ENCODE measurements around the gene PRG3. TPM values are rescaled to one million over a fixed set of nuclear protein-coding genes. Genes with fewer than 3 reads are reported as not detected.

Gene PRG3
- total and polyA plus RNA-seq, 7 donors: not detected

DNA sequence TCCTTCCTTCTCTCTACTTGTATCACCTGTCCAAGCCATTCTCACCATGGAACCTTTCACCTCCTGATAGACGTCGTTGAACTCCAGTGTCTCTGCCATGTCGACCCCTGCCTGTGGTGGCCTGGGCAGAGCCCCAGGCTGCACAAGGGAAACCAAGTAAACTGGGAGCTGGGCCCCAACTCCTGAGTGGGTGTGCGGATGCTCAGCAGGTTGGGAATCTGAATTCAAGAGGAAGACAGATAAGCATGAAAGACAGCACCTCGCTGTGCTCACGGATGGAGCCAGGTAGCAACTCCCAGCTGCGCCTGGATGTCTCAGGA lies 46.0 kb downstream of the PRG3 start:
- Histone ChIP-seq H3K27me3 (ENCODE audit: insufficient read depth in 3 of 3, low read length in 2 of 3) (no peaks in the 10 kb centered on the region), H3K36me3 (ENCODE audit: insufficient read depth in 1 of 2, low read depth in 1 of 2) (peaks cover 3 to 49% of the 10 kb centered on the region in 2 donors), H3K9me3 (no peaks in the 10 kb centered on the region), H3K4me3 (peak overlapping the region; percentile 85), H3K4me1 (peaks cover 18% of the 10 kb centered on the region), H3K27ac (peak overlapping the region; percentile 81)
- intact Hi-C loops (cut with DNase I): no loop called here
- TF ChIP-seq, protein P1, sequence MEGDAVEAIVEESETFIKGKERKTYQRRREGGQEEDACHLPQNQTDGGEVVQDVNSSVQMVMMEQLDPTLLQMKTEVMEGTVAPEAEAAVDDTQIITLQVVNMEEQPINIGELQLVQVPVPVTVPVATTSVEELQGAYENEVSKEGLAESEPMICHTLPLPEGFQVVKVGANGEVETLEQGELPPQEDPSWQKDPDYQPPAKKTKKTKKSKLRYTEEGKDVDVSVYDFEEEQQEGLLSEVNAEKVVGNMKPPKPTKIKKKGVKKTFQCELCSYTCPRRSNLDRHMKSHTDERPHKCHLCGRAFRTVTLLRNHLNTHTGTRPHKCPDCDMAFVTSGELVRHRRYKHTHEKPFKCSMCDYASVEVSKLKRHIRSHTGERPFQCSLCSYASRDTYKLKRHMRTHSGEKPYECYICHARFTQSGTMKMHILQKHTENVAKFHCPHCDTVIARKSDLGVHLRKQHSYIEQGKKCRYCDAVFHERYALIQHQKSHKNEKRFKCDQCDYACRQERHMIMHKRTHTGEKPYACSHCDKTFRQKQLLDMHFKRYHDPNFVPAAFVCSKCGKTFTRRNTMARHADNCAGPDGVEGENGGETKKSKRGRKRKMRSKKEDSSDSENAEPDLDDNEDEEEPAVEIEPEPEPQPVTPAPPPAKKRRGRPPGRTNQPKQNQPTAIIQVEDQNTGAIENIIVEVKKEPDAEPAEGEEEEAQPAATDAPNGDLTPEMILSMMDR (IDR thresholded peaks at IDR 0.05): no peak
- 2 to 7% (median 3%) methylated on average over 7 of the region's 7 CpGs for WGBS, 3 donors
- DNase-seq: no peak
- no peak for ATAC-seq

DNA sequence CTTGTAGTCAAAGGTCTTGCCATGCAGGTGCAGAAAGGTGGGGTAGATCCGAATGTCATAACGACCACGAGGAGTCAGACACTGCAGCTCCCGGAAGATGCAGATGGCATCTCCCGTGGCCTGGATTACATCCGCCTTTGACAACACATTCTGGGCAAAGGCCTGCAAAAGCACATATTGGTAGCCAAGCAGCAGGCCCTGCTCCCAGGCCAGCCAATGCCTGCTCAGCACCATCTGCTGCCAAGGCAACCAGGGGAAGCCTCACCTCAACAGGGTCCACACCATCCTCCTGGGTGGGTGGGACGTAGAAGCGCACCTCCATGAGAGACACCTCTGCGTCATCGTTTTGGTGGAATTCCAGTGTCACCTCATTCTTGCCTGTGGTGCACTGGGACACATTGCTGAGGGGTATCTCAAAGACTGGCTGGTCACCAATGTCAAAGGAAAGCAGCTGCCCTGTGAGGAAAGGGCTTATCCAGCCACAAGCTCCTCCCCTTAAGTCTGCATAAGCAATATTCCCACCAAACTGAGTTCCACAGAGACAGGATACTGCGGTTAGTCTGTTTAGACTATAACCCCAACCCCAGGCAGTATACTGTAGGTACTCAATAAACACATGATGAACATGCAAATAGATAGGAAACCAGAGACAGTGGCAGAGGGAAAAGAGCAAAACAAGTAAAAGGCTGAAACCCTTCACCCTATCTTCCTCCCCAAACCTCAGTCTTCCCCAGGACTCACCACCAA lies 48.1 kb downstream of the PRG3 start:
- Histone ChIP-seq H3K9me3 (no peaks in the 10 kb centered on the region), H3K27me3 (ENCODE audit: insufficient read depth in 3 of 3, low read length in 2 of 3) (no peaks in the 10 kb centered on the region), H3K4me1 (peaks cover 18% of the 10 kb centered on the region), H3K4me3 (no peak overlapping the region), H3K27ac (no peak overlapping the region), H3K36me3 (ENCODE audit: insufficient read depth in 1 of 2, low read depth in 1 of 2) (peaks cover 3 to 70% of the 10 kb centered on the region in 2 donors)
- peak in 1 of 2 donors; percentile 42 for DNase-seq
- WGBS, 3 donors: 85 to 95% (median 93%) methylated on average over 11 of the region's 11 CpGs
- intact Hi-C loops (cut with DNase I): no loop called here
- TF ChIP-seq, protein P1 (IDR thresholded peaks at IDR 0.05): no peak
- no peak for ATAC-seq

DNA sequence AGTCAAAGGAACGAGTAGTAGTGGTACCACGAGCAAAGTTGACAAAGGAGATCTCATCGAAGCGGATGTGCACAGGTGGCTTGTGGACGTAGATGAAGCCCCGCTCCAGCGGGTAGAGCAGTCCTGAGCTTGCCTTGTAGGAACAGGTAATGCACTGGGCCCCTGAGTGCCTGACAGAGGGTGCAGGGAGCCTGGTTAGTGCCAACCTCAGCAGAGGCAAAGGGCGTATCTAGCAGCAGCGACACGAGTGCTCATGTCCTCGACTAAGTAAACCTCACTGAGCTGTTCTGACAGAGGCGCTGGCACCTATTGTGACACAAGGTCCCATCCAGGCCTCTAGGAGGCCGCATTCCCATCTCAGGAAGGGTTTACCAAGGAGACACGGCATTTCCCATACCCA lies 49.2 kb downstream of the PRG3 start:
- Histone ChIP-seq H3K36me3 (ENCODE audit: insufficient read depth in 1 of 2, low read depth in 1 of 2) (peaks cover 3 to 81% of the 10 kb centered on the region in 2 donors), H3K9me3 (no peaks in the 10 kb centered on the region), H3K4me1 (peaks cover 18% of the 10 kb centered on the region), H3K27me3 (ENCODE audit: insufficient read depth in 3 of 3, low read length in 2 of 3) (no peaks in the 10 kb centered on the region), H3K4me3 (no peak overlapping the region), H3K27ac (no peak overlapping the region)
- DNase-seq: no peak
- TF ChIP-seq, protein P1 (IDR thresholded peaks at IDR 0.05): no peak
- intact Hi-C loops (cut with DNase I): no loop called here
- WGBS, 3 donors: 88 to 95% (median 94%) methylated on average over 14 of the region's 14 CpGs
- no peak for ATAC-seq

DNA sequence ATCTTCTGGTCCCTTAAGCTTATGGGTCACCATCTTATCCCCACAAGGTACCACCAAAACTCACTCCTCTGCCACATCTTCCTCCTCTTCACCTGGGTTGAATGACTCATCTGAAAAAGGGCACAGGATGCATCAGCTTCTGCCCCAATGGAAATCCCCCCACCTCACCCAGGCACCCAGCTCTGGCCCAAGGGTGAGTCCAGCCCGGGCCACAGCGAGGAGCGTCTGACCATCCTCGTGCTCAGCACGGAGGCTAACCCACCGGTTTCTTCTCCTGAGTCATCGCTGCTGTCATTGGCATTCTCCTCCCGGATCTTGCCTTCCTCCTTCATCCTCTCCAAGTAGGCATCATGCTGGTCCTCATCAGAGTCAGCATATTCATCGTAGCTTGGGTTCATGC lies 50.9 kb downstream of the PRG3 start:
- H3K4me3 ChIP-seq: no peak overlapping the region
- TF ChIP-seq, protein P1 (IDR thresholded peaks at IDR 0.05): no peak
- no peaks in the 10 kb centered on the region for H3K9me3 ChIP-seq
- 87 to 93% (median 89%) methylated on average over 9 of the region's 9 CpGs for WGBS, 3 donors
- ATAC-seq: no peak
- intact Hi-C loops (cut with DNase I): no loop called here
- peaks cover 3 to 91% of the 10 kb centered on the region in 2 donors for H3K36me3 ChIP-seq (ENCODE audit: insufficient read depth in 1 of 2, low read depth in 1 of 2)
- no peak overlapping the region for H3K27ac ChIP-seq
- DNase-seq: no peak
- peaks cover 22% of the 10 kb centered on the region for H3K4me1 ChIP-seq
- H3K27me3 ChIP-seq (ENCODE audit: insufficient read depth in 3 of 3, low read length in 2 of 3): no peaks in the 10 kb centered on the region

DNA sequence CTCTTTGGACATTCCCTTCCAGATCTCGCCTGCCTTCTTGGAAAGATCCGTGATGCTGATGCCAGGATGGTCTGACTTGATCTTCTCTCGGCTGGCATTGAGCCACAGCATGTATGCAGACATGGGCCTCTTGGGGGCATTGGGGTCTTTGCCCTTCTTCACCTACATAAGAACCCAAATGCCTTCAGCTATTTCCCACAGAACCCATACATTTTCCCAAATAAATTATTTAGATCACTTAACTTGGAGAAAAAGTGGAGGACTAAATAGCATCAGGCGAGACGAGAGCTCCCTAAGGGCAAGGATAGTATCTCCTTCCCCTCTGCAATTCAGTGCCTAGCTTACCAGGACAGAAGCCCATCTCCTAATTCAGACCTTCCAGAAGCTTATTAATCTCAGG lies 53.2 kb downstream of the PRG3 start:
- no peak overlapping the region for H3K27ac ChIP-seq
- DNase-seq (no peak), ATAC-seq (no peak)
- TF ChIP-seq, protein P1 (IDR thresholded peaks at IDR 0.05): no peak
- peaks cover 3 to 70% of the 10 kb centered on the region in 2 donors for H3K36me3 ChIP-seq (ENCODE audit: insufficient read depth in 1 of 2, low read depth in 1 of 2)
- peaks cover 22% of the 10 kb centered on the region for H3K4me1 ChIP-seq
- no peaks in the 10 kb centered on the region for H3K27me3 ChIP-seq (ENCODE audit: insufficient read depth in 3 of 3, low read length in 2 of 3)
- intact Hi-C loops (cut with DNase I): no loop called here
- 90 to 93% (median 92%) methylated on average over 5 of the region's 5 CpGs for WGBS, 3 donors
- H3K9me3 ChIP-seq: no peaks in the 10 kb centered on the region
- no peak overlapping the region for H3K4me3 ChIP-seq
